NCI-H2107 treated with DMSO at 0.1 percent for 48 hours (cell line): ENCODE data around the gene TCIRG1.

Source experiments
- DNase-seq: peaks from one replicate; lab custom pipeline; 2025; ENCODE audit not compliant: unreplicated experiment; lab: John Stamatoyannopoulos, UW

The TCIRG1 gene

DNA sequence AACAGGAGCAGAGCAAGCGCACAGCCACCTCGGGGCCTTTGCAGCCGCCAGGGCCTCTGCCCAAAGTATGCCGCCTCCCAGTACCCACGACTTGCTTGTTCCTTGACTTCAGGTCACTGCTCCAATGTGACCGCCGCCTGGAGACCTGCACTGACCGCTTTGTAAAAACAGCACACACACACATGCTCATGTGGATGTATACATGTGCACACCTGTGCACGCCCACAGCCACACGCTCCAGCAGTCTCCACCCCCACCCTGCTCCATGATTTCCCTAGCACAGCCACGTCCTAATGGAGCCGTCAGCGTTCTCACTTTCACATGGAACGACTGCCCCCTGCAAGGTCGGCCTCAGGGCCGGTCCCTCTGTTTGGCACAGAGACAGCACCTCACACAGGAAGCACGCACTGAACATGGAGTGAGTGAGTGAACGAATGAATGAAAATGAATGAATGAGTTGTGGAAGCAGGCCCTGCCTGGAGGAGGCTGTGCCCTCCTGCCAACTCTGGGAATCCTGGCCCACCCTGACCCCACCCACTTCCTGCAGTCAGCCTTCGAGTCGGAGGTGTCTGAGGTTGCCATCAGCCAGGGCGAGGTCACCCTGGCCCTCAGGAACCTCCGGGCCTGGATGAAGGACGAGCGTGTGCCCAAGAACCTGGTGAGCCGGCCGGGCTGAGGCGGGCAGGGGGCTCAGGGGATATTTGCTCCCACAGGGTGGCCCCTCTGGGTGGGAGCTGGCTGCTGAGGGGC, 20.7 kb upstream of the TCIRG1 start:
- DNase-seq = no peak

DNA sequence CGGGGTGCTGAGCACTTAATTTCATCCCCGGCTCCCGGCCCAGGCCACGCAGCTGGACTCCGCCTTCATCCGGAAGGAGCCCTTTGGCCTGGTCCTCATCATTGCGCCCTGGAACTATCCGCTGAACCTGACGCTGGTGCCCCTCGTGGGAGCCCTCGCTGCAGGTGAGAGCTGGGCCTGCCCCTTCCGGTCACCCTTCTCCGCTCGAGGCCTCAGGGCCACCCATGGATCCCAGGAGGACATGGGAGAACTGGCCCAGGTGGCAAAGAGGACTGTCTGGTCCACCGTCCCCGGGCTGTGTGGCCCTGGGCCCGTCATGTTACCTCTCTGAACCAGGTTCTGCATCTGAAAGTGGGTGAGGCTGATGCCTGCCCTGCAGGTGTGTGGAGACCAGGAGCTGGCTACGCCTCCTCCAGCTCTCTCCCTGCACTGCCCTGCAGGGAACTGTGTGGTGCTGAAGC, 20.1 kb upstream of the TCIRG1 start:
- DNase-seq = no peak

DNA sequence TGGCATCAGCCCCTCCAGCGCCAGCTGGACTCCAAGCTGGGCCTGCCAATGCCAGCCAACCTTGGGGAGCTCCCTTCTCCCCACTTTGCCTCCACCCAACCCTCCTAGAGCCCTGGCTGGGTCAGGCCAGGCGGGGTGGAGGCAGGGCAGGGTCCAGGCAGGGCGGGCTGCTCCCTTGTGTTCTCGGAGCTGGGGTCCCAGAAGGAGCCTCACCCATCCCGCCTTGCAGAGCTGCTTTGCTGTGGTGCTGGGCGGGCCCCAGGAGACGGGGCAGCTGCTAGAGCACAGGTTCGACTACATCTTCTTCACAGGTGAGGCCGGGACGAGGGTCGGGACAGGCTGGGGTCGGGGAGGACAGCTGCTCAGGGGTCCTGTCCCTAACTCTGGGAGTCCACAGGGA, 19.3 kb upstream of the TCIRG1 start:
- DNase-seq = no peak

DNA sequence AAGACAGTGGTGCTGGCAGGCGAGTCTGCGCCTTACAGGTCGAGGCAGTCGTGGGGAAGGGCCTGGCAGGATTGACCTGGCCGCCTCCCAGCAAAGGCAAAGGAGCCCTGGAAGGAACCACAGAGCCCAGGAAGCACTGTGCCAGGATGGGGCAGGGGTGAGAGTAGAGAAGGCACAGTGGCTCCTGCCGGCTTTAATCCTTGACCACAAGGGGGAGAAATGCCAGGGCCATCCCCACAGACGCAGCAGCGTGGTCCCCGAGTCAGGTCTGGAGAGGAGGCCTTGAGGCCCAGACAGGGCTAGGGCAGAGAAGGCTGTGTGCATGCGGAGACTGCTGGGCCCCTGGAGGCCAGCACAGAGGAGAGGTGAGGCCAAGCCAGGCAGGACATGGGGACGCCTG, 18.2 kb upstream of the TCIRG1 start:
- DNase-seq = no peak

- DNase-seq = no peak
Observed at GRCh38 chr11:68021167-68021787, 17.5 kb upstream of the TCIRG1 start.

- DNase-seq = no peak
Observed at GRCh38 chr11:68022531-68022930, 16.3 kb upstream of the TCIRG1 start.

GRCh38 chr11:68024508-68024907, 14.3 kb upstream of the TCIRG1 start:
- no peak for DNase-seq

DNA sequence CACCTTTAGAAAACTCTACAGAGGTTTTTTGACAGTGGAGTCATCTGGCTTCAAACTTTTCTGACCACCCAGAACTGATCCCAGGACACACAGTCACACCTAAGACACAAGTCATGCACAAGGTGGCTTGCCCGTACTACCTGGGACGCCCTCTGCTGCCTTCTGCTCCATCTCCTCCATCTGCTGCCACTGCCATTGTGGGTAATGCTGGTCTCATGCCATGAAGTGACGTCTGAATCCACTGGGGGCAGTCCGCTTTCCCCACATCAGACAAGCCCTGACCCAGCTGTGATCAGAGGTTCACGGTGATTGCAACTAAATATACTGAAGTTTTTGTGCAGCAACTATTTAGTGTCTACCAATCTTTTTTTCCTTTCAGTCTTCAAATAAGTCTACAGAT, 13.8 kb upstream of the TCIRG1 start:
- DNase-seq = no peak

DNA sequence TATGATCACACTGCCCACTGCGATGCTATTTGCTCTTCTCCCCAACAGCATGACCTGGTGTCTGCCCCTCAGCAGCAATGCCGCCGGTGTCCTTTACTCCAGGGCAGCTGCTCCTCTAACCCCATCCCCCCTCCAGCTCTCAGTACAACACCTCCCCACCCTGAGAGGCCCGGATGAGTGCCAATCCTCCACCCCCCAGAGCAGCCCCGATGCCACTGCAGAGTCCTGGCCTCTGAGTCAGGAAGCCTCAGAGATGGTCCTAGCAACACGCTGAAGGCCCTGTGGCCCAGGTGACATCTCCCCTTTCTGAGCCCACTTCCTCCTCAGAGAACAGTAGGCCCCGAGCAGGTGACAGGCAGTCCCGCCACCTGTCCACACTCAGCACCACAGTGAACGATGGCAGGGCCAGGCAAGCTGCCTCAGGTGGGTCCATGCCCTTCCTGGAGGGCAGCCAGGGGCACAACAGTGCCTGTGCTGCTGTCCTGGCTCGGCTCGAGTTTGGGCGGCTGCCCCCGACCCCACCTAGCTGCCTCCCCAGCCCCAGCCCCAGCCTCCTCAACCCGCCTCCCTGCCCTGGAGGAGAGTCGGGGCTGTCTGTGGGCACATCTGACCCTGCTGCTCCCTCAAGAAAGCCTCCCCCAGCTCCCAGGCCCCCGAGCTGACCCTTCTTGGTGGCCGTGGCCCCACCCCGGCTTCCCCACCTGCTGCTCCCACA, 12.3 kb upstream of the TCIRG1 start:
- DNase-seq = no peak

GRCh38 chr11:68027667-68028066, 11.2 kb upstream of the TCIRG1 start:
- DNase-seq = no peak

- DNase-seq = no peak
Observed at GRCh38 chr11:68028802-68029545, 9.9 kb upstream of the TCIRG1 start.

DNA sequence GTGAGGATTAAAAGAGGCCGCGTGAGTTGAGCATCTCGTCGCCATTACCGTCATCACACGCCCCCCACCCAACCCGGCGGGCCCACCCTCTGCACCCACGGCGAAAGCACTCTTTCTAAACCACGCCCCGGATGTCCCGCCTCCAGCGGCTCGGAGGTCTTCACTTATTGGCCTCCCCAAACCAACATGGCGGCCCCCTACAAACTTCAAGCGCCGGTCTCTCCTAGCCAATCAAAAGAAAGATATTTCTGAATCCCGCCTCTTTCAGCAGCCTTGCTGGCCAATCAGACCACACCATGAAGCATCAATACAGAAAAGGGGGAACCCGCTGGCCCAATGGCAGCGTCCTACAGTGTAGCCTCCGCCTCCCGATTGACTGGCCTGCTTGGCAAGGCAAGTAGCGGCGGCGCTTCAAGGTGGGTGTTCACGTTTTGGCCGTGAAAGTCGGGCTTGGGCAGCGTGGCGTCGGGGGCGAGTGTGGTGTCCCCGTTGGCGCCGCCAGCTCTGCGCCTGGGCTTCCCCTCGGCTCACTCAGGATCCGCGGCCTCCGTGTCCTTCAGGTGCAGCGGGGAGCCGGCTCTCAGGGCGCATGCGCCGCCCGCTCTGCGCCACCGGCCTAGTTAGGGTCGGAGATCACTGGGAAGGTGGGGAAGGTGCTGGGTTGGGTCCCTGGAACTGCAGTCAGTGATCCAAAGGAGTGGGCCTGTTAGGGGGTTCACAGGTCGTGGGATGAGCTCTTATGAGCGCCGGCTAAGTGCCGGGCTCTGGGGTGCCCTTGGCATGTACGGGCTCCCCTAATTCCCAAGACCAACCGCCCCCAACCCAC, 8.3 kb upstream of the TCIRG1 start, which contains the start of gene NDUFS8:
TSS of gene NDUFS8 (plus strand) at position 364 of the 826 bp plus-strand sequence. CDS start 1,471 bp downstream, outside the sequence.
- peak; percentile 99 for DNase-seq

DNA sequence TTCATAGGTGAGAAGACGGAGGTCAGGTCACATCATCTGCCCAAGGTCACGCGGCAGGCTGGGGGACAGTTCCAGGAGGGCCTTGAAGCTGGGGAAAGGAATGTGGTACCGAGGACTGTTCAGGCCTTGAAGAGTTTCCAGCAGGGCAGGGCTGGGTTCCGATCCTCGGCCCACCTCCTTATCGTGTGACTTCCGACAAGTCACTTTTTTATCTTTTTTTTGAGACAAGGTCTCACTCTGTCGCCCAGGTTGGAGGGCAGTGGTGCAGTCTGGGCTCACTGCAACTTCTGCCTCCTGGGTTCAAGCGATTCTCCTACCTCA, 7.7 kb upstream of the TCIRG1 start:
- DNase-seq = no peak

GRCh38 chr11:68032003-68032402, 6.8 kb upstream of the TCIRG1 start:
- no peak for DNase-seq

DNA sequence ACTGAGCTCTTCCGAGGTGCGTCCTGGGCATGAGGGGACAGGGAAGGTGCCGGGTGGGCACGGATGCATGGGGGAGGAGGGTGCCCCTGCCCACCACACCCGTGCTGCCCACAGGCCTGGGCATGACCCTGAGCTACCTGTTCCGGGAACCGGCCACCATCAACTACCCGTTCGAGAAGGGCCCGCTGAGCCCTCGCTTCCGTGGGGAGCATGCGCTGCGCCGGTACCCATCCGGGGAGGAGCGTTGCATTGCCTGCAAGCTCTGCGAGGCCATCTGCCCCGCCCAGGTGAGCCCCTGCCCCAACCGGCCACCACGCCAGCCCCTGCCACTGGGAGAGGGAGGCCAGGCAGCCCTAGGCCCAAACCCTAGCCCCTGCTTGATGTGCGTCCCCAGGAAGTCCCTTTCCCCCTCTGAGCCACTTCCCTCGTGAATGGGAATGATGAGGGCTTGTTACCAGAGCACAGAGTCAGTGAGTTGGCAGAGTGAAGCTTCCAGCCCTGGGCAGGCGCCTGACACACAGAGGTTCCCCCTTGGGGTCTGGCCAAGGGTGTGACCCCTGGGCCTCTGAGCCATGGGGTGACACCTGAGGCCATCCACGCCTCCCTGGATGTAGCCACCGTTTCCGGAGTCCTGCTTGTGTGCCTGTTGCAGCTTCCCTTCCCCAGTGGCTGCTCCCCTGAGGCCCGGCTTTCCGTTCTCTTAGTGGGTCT, 5.7 kb upstream of the TCIRG1 start:
- no peak for DNase-seq

GRCh38 chr11:68033708-68034045, 5.1 kb upstream of the TCIRG1 start:
- no peak for DNase-seq

GRCh38 chr11:68035266-68035876, 3.5 kb upstream of the TCIRG1 start:
- DNase-seq = no peak

DNA sequence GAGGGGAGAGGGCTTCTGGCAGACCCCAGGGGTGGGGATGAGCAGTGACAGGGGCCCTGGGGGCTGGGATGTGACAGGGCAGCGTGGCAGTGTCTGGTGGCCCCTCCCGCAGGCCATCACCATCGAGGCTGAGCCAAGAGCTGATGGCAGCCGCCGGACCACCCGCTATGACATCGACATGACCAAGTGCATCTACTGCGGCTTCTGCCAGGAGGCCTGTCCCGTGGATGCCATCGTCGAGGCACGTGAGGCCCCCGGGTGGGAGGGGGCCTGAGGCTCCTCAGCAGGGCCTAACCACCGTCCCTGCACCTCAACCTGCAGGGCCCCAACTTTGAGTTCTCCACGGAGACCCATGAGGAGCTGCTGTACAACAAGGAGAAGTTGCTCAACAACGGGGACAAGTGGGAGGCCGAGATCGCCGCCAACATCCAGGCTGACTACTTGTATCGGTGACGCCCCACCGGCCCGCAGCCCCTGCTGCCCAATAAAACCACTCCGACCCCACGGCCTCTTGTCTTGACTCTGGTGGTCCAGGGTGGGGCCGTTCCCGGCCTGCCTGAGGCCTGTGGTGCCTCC, 2.6 kb upstream of the TCIRG1 start:
- DNase-seq = no peak

DNA sequence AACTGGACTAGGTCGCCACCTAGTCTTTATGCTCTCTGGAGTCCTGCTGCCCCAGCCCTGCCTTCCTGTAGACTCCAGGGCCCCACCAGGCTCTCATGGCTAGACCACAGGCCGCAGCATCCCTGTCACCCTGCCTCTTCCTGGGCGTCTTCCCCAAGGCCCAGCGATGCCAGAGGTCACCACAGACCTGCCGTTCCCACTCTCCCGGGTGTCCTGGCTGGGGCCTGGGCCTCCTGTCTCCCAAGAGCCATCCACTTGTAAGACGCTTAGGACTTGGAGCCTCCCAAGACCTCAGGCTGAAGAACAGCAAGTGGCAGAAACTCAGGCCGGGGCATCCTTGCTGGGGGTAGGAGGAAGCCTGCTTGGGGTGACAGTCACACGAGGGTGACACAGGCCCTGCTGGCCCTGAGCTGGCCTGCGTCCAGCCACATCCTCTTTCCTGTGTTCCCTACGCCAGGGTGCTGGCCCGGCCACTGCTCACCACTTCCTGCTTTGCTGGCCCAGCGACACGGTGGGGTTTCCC, 2.0 kb upstream of the TCIRG1 start:
- no peak for DNase-seq
